ENCODE measurements around the gene KAT6B.

The KAT6B gene

GRCh38 chr10:74960670-74961069 lies 134.3 kb downstream of the KAT6B start:
- DNase-seq: no peak

- DNase-seq: no peak
These were observed 136.1 kb downstream of the KAT6B start for GRCh38 chr10:74962517-74962916.

- no peak for DNase-seq
These were observed 137.1 kb downstream of the KAT6B start for GRCh38 chr10:74963549-74963948.

GRCh38 chr10:74967911-74968666 lies 141.7 kb downstream of the KAT6B start:
- DNase-seq: peak; percentile 16

- peak; percentile 16 for DNase-seq
These were observed 142.3 kb downstream of the KAT6B start for GRCh38 chr10:74968667-74969061.

- DNase-seq: no peak
These were observed 142.7 kb downstream of the KAT6B start for GRCh38 chr10:74969093-74969492.

- DNase-seq: no peak
These were observed 143.1 kb downstream of the KAT6B start for GRCh38 chr10:74969530-74969929.

GRCh38 chr10:74973741-74974392 lies 147.5 kb downstream of the KAT6B start:
- no peak for DNase-seq

GRCh38 chr10:74975758-74976157 lies 149.4 kb downstream of the KAT6B start:
- no peak for DNase-seq

GRCh38 chr10:74976565-74976964 lies 150.2 kb downstream of the KAT6B start:
- no peak for DNase-seq

- no peak for DNase-seq
These were observed 150.7 kb downstream of the KAT6B start for GRCh38 chr10:74977072-74977471.

- DNase-seq: no peak
These were observed 151.8 kb downstream of the KAT6B start for GRCh38 chr10:74977913-74978847.

GRCh38 chr10:74981831-74982633 lies 155.6 kb downstream of the KAT6B start:
- DNase-seq: no peak

- DNase-seq: no peak
These were observed 156.2 kb downstream of the KAT6B start for GRCh38 chr10:74982634-74982982.

- no peak for DNase-seq
These were observed 157.0 kb downstream of the KAT6B start for GRCh38 chr10:74983383-74983782.

- DNase-seq: no peak
These were observed 161.1 kb downstream of the KAT6B start for GRCh38 chr10:74987339-74988053.

- DNase-seq: no peak
These were observed 161.8 kb downstream of the KAT6B start for GRCh38 chr10:74988054-74988775.

- DNase-seq: no peak
These were observed 162.6 kb downstream of the KAT6B start for GRCh38 chr10:74988832-74989561.

GRCh38 chr10:74991435-74991834 lies 165.0 kb downstream of the KAT6B start:
- DNase-seq: no peak

- no peak for DNase-seq
These were observed 165.7 kb downstream of the KAT6B start for GRCh38 chr10:74992068-74992467.

GRCh38 chr10:74993649-74994048 lies 167.2 kb downstream of the KAT6B start:
- no peak for DNase-seq

All from DMS79 (cell line).